GM21360 (cell line): ENCODE results near the gene DMRTB1.
"Not testable (repeated sequence)": the region's sequence is repeated elsewhere in the genome, so short reads cannot be mapped to it uniquely, and the experiment has no call there.

ENCODE experiments used
- ATAC-seq: cut with Tn5 transposase; IDR thresholded peaks from one replicate; pipeline ENCODE4 v1.9.1; 2021; ENCODE audit warnings: mild to moderate bottlenecking, moderate library complexity; ENCODE audit not compliant: unreplicated experiment

DMRTB1 gene

DNA sequence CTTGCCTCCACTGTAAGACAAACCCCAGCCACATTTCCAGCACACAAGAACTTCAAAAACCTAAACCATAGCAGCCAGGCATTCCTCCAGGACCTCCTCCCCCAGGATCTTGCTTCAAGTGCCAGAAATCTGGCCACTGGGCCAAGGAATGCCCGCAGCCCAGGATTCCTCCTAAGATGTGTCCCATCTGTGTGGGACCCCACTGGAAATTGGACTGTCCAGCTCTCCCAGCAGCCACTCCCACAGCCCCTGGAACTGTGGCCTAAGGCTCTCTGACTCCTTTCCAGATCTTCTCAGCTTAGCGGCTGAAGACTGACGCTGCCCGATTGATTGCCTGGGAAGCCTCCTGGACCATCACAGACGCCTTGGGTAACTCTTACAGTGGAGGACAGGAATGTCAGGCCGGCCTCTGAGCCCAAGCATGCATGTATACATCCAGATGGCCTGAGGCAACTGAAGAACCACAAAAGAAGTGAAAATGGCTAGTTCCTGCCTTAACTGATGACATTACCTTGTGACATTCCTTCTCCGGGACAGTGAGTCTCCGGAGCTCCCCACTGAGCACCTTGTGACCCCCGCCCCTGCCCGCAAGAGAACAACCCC, 24.7 kb upstream of the DMRTB1 start:
- ATAC-seq, result not testable (repeated sequence)

DNA sequence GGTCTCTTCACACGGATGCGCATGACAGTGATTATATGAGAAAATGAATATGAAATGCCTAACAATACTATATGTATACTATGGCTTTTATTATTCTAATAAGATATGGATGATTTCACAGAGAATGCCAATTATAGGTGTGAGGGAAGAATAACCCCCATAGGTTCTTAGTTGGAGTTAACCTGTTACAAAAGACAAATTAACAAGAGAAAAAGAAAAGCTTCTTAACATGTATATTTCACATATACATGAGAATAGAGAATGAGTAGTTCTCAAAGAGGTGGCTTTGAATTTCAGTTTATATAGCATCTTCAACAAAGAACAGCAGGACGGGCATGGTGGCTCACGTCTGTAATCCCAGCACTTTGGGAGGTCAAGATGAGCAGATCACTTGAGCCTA, 24.0 kb upstream of the DMRTB1 start:
- no peak for ATAC-seq

DNA sequence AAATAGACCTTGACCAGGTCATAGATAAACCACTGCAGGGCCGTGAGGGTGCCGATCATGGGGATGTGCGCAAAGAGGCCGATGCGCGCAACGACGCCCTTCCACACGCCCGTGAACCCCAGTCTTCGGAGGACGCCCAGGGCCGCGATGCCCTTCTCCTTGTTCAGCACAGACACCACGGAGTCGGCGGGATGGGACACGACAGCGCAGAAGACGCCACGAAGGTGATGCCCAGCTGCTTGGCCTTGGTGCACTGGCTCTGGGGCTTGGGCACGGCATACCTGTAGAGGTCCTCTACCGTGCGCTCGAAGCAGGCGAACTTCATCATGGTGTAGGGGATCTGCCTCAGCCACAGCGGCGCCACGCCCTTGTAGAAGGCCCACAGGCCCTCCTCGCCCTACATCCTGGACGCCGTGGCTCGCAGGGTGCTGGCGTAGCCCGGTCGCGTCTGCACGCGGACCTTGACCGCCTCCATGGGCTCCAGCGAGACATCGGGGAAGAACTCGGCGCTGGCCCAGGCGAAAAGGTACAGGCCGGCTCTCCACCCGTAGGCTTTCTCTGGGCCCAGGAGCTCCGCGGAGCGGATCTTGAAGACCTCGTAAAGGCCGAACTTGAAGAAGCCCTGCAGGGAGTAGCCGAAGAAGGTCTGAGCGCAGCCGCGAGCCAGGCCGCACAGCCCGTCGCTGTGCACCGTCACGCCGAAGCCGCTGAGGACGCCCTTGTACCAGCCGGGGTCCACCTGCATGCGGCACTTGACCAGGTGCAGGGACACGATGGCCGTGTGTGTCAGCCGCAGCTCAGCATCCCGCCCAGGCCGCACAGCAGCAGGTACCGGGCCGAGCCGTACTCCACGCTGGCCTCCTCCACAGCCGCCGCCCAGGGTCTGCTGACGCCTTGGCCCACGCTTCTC, 20.5 kb upstream of the DMRTB1 start:
- no peak for ATAC-seq

DNA sequence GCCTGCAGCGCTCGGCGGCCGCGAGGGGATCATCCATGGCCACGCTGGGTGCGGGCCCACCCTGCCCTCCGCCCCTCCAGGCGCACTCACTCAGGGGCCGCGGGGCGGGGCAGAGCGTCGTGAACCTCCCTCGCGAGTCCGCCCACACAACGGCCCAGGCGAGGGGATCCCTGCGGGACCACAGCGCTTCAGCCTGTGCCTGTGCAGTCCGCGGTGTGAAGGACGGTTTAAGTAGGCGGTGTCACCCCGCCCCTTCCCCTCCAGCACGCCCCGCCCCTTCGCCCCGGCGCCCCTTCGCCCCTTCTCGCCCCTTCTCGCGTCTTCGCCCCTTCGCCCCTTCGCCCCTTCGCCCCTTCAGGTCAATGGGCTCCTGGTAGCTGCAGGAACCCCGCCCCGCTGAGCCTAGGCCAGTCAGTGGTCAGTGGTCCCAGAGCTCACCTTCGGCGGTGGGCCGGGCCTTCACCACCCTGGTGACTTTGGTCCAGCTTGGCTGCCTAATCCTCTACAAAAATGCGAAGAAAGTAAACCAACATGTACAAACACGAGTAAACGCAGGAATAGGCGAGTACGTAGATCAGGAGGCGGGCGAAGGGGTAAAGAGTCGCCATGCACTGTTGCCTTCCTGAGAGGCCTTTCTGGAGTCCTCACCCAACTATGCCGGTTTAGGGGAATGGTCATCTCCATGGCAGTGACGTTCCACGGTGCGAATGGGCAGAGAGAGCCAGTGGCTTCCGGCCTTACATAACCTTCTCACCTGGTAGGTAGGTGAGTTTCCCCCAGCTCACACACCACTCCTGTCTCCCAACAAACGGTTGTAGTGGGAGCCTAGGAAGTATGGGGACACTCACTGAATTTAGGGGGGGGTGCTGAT, 19.6 kb upstream of the DMRTB1 start:
- no peak for ATAC-seq

DNA sequence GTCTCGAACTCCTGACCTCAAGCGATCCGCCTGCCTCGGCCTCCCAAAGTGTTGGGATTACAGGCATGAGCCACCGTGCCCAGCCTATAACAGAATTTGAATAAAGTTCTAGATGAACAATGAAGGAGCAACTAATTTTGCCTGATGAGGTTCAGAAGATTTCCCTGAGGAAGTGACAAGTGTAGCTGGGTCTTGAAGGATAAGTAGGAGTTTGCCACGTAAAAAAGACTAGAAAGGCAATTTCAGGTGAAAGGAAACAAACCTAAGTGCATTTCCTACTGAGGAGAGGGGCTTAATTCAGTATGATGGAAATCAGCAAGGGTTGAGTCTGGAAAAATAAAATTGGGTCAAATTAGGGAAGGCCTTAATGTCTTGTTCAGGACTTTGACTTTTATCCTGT, 18.6 kb upstream of the DMRTB1 start:
- ATAC-seq, result no peak

DNA sequence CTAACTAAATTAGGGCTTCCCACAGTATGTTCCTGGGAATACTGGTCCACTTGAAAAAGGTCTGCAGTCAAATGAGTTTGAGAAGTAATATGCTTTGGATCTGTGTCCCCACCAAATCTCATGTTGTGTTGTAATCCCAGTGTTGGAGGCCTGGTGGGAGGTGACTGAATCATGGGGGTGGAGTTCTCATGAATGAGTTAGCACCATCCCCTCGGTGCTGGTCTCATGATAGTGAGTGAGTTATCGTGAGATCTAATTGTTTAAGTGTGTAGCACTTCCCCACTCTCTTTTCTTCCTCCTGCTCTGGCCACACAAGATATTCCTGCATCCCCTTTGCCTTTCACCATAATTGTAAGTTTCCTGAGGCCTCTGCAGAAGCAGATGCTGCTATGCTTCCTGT, 16.9 kb upstream of the DMRTB1 start:
- ATAC-seq, result no peak

DNA sequence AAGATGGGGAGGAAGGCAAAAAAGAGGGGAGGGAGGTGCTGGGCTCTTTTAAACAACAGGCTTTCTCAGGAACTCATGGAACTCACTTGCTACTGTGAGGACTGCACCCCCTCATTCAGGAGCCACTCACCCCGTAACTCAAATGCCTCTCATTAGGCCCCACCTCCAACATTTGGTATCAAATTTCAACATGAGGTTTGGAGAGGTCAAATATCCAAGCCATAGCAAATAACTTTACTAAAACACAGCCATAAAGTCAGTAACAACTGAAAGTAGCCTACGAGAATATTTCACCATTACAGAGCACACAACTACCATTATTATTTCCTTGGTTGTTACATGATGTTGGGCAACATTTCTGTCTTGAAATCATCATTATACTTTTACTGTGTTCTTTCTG, 13.1 kb upstream of the DMRTB1 start:
- no peak for ATAC-seq

DNA sequence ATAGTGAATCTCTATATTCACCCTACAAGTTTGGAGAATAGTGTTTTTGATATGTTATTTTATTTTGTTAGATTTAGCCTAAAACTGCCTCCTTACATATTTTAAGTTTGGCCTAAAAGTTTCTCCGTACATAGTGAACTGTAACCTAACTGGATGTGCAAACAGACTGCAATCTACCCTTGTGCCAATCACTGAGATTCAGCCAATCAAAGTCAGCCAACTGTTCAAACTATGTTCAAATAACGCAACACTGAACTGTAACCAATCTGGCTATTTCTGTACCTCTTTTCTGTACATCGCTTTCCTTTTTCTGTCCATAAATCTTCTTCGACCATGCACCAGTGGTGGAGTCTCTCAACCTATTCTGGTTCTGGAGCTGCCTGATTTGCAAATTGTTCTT, 11.8 kb upstream of the DMRTB1 start:
- no peak for ATAC-seq

DNA sequence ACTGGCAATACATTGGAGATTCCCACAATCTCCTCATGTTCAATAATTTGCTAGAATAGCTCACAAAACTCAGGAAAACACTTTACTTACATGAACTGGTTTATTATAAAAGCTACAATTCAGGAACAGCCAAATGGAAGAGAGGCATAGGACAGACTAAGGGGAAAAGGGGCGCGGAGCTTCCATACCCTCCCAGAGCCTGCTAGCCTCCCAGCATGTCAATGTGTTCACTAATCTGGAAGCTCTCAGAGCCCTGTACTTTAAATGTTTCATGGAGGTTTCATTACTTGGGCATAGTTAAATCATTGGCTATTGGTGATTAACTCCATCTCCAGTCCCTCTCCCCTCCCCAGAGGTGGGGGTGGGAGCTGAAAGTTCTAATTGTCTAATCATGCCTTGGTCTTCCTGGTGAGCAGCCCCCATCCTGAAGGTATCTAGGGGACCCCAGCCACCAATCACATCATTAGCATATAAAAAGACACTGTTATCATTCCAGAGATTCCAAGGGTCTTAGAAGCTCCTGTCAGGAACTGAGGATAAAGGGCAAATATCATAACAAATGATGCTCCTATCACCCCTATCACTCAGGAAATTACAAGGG, 10.9 kb upstream of the DMRTB1 start:
- ATAC-seq, result no peak

DNA sequence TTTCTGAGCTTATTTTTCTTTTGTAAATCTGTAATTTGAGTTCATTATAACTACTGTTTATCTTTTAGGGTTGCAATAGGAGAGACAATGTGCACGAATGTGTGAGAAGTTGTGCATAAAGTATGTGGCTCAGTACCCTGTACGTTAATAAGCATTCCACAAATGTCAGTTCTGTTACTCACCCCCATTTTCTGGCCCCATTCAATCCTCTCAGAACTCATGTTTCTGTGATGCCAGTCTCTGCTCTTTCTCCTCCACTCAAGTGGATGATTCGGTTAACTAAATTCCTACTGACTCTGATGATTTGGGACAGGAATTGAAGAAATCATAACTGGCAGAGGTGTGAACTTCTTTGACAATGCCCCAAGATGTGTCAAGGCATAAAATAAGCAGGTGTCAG, 10.2 kb upstream of the DMRTB1 start:
- ATAC-seq, result no peak

DNA sequence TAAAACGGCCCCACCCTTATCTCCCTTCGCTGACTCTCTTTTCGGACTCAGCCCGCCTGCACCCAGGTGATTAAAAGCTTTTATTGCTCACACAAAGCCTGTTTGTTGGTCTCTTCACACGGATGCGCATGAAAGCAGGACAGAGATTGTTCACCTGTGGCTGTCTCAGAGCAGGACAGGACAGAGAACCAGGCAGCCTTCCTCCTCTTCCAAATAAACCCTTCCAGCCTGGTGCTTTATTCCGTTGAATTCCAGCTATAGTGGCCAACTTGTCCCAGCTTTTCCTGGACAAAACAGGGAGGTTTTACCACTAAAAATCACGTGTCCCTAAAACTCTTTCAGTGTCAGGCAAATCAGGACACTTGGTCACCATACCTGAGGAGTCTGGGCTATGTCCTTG, 9.5 kb upstream of the DMRTB1 start:
- no peak for ATAC-seq

DNA sequence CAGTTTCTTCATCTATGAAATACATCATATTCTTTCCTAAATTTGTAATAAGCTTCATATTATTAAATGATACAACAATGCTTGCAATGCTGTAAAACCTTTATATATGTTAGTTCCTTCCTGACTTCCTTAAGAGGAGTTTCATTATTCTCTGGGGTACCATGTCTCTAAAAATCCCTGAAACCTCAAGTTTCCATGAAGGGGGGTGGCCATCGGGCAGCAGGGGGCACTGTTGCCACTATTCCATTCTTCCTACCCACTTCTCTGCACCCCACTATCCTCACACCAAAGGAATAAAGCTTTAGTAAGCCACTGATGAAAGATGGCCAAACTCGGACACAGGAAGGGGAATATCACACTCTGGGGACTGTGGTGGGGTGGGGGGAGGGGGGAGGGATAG, 9.0 kb upstream of the DMRTB1 start:
- no peak for ATAC-seq

DNA sequence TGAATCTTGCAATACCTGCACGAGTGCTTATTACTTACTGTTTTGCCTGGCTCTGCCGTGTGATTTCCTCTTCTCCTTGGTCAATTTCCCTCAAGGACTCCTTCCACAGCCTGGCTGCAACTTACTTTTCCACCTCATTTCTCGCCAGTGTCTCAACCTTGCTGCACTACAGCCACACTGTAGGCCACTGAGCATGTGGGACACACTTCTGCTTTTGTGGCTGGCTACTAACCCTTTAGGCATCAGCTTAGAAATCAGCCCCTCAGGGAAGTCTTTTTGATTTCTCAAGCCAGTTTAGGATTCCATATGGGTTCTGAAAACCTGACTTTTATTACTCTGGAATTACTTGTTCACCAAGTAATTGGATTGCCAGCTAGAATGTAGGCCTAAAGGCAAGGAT, 5.2 kb upstream of the DMRTB1 start:
- ATAC-seq, result no peak

DNA sequence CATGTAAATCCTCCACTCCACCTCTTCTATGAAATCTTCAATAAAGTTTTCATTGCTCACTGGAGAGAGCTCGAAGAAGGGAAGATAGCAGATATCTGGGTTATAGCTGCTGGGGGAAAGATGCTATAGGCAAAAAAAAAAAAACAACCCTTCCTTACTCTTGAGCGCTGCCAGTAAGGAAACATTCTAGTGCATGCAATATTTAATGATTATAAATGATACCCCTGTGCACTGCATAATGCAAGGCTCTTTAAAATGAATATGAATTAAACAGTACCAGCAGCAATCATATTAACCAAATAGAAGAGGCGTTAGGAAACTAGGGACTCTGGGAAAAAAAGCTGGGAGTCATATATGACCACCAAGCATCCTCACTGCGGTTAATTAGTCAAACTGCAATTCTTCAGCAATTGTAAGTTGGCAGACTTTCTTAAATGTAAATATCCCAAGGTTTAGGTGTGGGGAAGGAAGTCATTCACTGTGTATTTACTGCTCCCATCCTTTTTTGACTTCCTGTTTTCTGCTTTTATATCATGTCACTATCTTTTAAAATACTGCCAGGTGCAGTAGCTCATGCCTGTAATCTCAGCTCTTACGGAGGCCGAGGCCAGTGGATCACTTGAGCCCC, 3.7 kb upstream of the DMRTB1 start:
- no peak for ATAC-seq

DNA sequence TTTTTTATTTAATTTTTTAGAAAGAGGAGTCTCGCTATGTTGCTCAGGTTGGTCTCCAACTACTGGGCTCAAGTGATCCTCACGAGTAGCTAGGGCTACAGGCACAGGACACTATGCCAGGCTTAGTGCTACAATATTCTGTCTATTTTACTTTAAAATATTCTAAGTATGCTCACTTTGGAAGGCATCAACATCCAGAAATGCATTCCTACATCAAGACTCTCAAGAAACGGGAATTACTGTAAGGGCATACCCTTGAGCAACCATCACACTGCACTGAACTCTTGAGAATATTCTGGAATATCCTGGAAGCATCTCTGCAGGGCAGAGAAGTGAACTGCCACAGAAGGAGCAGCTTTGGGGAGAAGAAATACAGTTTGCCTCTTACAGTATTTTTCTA, 565 bp upstream of the DMRTB1 start:
- no peak for ATAC-seq

DNA sequence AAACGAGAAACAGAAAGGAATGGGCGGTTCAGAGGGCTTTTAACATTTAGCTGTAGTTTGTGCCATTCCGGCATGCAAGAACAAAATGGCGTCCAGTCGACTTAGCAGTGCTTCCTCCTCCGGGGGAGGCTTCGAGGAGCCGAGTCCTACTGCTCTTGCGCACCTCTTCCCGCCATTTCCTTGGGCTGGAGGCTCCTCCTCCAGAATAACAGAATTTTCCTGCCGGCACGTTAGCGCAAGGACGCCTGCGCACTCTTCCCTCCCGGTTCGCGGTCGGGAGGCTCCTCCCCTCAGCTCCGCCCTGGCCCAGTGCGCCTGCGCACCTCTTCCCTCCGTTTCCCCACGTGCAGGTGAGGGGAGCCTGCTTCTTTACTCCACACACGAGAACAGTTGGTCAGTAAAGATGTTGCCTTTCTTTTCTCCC, 1.0 kb downstream of the DMRTB1 start:
- no peak for ATAC-seq

DNA sequence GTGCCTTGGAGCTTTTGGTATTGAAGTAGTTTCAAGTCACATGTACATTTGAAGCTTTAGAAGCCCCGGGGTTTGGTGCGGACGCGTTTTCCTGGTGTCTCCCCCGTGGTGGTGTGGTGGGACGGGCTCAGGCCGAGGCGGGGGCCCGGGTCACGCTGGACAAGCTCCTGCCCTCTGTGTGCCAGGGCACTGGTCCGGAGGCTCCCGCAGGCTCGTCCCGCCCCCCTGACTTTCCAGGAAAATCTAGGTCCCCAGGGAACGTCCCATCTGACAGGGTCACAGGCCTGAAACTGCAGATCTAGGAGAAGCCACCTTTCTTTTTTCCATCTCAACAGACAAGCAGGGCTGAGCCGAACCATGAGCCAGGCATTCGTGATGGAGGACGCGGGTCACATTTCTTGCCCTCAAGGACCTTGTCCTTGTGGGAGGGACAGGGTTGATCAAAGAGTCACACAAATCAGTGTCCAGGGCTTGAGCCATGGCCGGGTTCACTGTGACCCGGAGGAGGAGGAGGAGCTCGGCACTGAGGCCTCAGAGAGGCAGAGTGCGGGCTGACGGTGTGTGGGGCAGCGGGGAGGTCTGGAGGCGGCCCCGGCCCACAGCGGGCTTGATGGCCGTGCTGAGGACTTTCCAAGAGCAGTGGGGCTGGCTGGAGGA, 1.6 kb downstream of the DMRTB1 start:
- ATAC-seq, result no peak

DNA sequence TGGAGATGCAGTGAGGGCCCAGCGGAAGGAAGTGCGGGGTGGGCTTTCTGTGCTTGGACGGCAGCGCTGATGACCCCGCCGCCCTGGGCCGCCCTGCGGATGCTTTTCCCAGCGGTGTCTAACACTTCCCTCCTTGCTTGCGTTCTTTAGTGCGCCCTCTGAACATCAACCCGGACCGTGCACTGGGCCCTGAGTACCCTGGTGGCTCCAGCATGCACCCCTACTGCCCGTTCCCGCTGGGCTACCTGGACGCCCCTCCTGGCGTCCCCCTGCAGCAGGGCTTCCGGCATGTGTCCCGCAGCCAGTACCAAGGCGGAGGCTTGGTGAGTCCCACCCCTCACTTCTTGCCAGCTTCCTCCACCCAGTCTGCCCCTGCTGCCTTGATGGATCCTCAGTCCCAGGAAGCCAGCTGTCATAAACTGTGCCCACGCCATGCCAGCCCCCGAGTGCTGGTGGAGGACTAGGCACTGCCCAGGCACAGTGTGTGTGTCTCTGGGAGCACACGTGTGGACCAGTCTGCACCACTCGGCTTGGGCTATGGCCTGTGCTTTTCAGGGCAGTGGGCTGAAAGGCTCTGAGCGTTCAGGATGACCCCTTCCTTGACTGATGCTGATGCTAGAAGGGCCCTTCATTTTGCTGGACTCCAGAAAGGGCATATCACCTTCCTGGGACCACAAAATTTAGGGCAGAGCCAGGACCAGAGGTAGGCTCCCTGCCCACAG, 2.3 kb downstream of the DMRTB1 start:
- ATAC-seq, result no peak

DNA sequence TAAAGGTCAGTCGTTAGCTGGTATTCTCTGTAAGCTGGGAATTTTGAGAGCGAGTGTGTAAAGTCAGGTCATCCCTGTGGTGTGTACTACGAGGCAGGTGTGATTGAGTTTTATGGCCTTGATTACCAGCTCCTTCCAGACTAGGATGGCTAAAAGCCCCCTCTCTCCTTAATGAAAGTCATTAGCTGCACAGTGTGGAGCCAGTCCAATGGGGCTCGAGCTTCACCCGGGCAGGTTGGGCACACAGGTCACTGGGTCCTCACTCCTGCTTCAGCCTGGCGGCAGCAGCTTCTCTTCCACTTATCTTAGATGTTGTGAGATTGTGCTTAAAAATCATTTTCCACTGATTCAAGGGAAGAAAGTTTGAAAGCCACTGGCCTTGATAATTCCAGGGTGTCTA, 3.0 kb downstream of the DMRTB1 start:
- no peak for ATAC-seq
